Left lung (tissue), 10 donors: ENCODE data around the gene IL1A. TPM values are rescaled to one million over a fixed set of nuclear protein-coding genes. Genes with fewer than 3 reads are reported as not detected.
A peak's percentile ranks its signal among the peaks of the same experiment; 100 is the strongest.

Experiments
- ATAC-seq: fragments of 200-7000 bp; cut with Tn5 transposase; one replicate; pipeline ENCODE4 v1.9.1; 2020; ENCODE audit warnings: moderate library complexity
- DNase-seq, 4 donors: peaks; one replicate each; pipeline ENCODE4 v3.0.0-alpha.2; 2013 to 2020
- H3K27ac ChIP-seq, 2 donors: fragments of 200-600 bp; sonication (generic) in 1 of 2; one replicate each; pipeline versions ENCODE4 v1.5.0 to v1.8.0; 2020 to 2021
- H3K27me3 ChIP-seq, 2 donors: fragments of 200-600 bp; sonication (generic) in 1 of 2; one replicate each; pipeline versions ENCODE4 v1.5.0 to v1.8.0; 2020 to 2021
- H3K36me3 ChIP-seq, 2 donors: fragments of 200-600 bp; sonication (generic) in 1 of 2; one replicate each; pipeline versions ENCODE4 v1.5.0 to v1.8.0; 2020 to 2021
- H3K4me1 ChIP-seq, 2 donors: fragments of 200-600 bp; one replicate each; pipeline ENCODE4 v1.8.0; 2021
- H3K4me3 ChIP-seq, 2 donors: fragments of 200-600 bp; sonication (generic) in 1 of 2; one replicate each; pipeline versions ENCODE4 v1.5.0 to v1.8.0; 2020 to 2021; ENCODE audit warnings: mild to moderate bottlenecking in 1 of 2
- H3K9me3 ChIP-seq, 2 donors: fragments of 200-600 bp; sonication (generic) in 1 of 2; one replicate each; pipeline versions ENCODE4 v1.5.0 to v1.8.0; 2020 to 2021
- intact Hi-C, 2 donors: fragments of 100-400 bp; cut with DNase I; formaldehyde crosslinking; loops; one replicate each; pipeline versions ENCODE4 v1.11.2 to v1.14.2; 2022
- polyA plus RNA-seq, 6 donors: library from polyadenylated mRNA; unstranded; fragments of 120-200 nt; gene quantifications; one replicate each; pipeline ENCODE4 v1.2.1, GENCODE V29; 2013; ENCODE audit not compliant: insufficient read length in 6 of 6
- total RNA-seq, 2 donors: library from RNA; stranded (reverse); fragmentation: NEBNext Ultra II Directional; extraction: Animal tissue kit (Norgen Biotek cat#: 25700); gene quantifications; one replicate each; pipeline ENCODE4 v1.2.1, GENCODE V29; 2021
- TF ChIP-seq, protein P1 (sequence below), 2 donors: fragments of 200-600 bp; sonication (generic) in 1 of 2; IDR thresholded peaks; one replicate each; pipeline versions ENCODE4 v1.5.0 to v1.8.0; 2021; ENCODE audit warnings: antibody characterized with exemption in 2 of 2
- donor health status: DM: no; HTN: yes; CAD: no.
- donor health status: DM: no; HTN: no; CAD: no.

Gene IL1A
- total and polyA plus RNA-seq, 8 donors: 0.07 to 2.0 (median 0.13) TPM

- intact Hi-C loops: no loop called here
- no peak overlapping the region for H3K4me3 ChIP-seq
- H3K27ac ChIP-seq: peak overlapping the region in 1 of 2 donors; percentile 87
- DNase-seq (no peak), ATAC-seq (no peak)
- H3K27me3 ChIP-seq: no peaks in the 10 kb centered on the region
- H3K9me3 ChIP-seq: no peaks in the 10 kb centered on the region
- no peaks in the 10 kb centered on the region for H3K36me3 ChIP-seq
- peaks cover 12 to 57% of the 10 kb centered on the region in 2 donors for H3K4me1 ChIP-seq
- TF ChIP-seq, protein P1, sequence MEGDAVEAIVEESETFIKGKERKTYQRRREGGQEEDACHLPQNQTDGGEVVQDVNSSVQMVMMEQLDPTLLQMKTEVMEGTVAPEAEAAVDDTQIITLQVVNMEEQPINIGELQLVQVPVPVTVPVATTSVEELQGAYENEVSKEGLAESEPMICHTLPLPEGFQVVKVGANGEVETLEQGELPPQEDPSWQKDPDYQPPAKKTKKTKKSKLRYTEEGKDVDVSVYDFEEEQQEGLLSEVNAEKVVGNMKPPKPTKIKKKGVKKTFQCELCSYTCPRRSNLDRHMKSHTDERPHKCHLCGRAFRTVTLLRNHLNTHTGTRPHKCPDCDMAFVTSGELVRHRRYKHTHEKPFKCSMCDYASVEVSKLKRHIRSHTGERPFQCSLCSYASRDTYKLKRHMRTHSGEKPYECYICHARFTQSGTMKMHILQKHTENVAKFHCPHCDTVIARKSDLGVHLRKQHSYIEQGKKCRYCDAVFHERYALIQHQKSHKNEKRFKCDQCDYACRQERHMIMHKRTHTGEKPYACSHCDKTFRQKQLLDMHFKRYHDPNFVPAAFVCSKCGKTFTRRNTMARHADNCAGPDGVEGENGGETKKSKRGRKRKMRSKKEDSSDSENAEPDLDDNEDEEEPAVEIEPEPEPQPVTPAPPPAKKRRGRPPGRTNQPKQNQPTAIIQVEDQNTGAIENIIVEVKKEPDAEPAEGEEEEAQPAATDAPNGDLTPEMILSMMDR (IDR thresholded peaks at IDR 0.05): no peak
Observed at GRCh38 chr2:112792419-112792818, 8.1 kb upstream of the IL1A start.

DNA sequence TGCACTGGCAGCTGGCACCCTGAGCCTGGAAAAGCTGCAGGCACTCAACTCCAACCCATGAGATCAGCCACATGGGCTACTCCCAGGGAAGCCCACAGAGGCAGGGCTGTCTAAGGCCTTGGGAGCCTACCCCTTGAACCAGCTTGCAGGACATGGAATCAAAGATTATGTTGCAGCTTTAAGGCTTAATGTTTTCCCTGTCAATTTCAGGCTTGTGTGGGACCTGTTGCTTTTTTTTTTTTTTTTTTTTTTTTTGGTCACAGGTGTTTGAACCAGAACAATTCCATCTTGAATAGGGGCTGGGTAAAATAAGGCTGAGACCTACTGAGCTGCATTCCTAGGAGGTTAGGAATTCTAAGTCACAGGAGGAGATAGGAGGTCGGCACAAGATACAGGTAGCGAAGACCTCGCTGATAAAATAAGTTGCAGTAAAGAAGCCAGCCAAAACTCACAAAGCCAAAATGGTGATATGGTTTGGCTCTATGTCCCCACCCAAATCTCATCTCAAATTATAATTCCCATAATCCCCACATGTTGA, 7.5 kb upstream of the IL1A start:
- H3K36me3 ChIP-seq: no peaks in the 10 kb centered on the region
- intact Hi-C loops: no loop called here
- H3K9me3 ChIP-seq: no peaks in the 10 kb centered on the region
- no peak overlapping the region for H3K4me3 ChIP-seq
- DNase-seq (no peak), ATAC-seq (no peak)
- H3K27ac ChIP-seq: no peak overlapping the region
- H3K4me1 ChIP-seq: peaks cover 12 to 61% of the 10 kb centered on the region in 2 donors
- H3K27me3 ChIP-seq: no peaks in the 10 kb centered on the region
- TF ChIP-seq, protein P1 (IDR thresholded peaks at IDR 0.05): no peak

GRCh38 chr2:112791019-112791418, 6.7 kb upstream of the IL1A start:
- TF ChIP-seq, protein P1 (IDR thresholded peaks at IDR 0.05): no peak
- DNase-seq: no peak

DNA sequence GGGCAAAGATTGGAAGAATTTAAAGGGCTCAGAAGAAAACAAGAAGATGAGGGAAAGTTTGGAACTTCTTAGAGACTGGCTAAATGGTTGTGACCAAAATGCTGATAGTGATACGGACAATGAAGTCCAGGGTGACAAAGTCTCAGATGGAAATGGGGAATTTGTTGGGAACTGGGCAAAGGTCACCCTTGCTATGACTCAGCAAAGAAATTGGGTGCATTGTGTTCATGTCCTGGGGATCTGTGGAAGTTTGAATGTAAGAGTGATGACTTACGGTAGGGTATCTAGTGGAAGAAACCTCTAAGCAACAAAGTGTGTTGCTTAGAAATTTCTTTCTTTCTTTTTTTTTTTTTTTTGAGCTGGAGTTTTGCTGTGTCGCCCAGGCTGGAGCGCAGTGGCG, 6.0 kb upstream of the IL1A start:
- DNase-seq (no peak), ATAC-seq (no peak)
- no peaks in the 10 kb centered on the region for H3K27me3 ChIP-seq
- no peak overlapping the region for H3K4me3 ChIP-seq
- no peaks in the 10 kb centered on the region for H3K36me3 ChIP-seq
- H3K4me1 ChIP-seq: peaks cover 12 to 55% of the 10 kb centered on the region in 2 donors
- H3K27ac ChIP-seq: no peak overlapping the region
- TF ChIP-seq, protein P1 (IDR thresholded peaks at IDR 0.05): no peak
- intact Hi-C loops: no loop called here
- no peaks in the 10 kb centered on the region for H3K9me3 ChIP-seq

More at GRCh38 chr2:112791019-112791418, 6.7 kb upstream of the IL1A start:
- no peak overlapping the region for H3K27ac ChIP-seq
- H3K9me3 ChIP-seq: no peaks in the 10 kb centered on the region
- H3K4me1 ChIP-seq: peaks cover 12 to 62% of the 10 kb centered on the region in 2 donors
- intact Hi-C loops: no loop called here
- no peak for ATAC-seq
- H3K4me3 ChIP-seq: no peak overlapping the region
- H3K27me3 ChIP-seq: no peaks in the 10 kb centered on the region
- no peaks in the 10 kb centered on the region for H3K36me3 ChIP-seq

DNA sequence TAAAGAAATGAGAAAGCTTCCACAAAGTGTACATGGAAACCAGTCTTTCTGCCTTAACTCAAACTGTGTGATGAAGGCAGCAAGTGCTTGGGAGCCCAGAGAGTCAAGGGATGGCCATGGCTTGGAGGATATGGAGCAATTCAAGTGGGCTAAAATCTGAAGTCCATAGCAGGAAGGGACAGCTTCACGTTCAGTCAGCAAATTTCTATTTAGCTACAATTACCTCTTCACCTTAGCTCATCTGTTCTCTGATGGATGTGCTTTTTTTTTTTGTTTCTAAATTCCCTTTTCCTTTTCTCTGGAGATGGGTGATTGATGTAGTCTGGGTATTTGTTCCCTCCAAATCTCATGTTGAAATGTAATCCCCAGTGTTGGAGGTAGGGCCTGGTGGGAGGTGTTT, 4.9 kb upstream of the IL1A start:
- DNase-seq: no peak

More for the DNA sequence above, 4.9 kb upstream of the IL1A start:
- TF ChIP-seq, protein P1 (IDR thresholded peaks at IDR 0.05): no peak
- Histone ChIP-seq H3K27ac (peak overlapping the region in 1 of 2 donors; percentile 80), H3K4me1 (peaks cover 4 to 44% of the 10 kb centered on the region in 2 donors), H3K27me3 (no peaks in the 10 kb centered on the region), H3K36me3 (no peaks in the 10 kb centered on the region), H3K9me3 (no peaks in the 10 kb centered on the region), H3K4me3 (no peak overlapping the region)
- intact Hi-C loops: no loop called here
- no peak for ATAC-seq
